SK-N-SH (cell line): ENCODE measurements around the gene SLC2A5. TPM values are rescaled to one million over a fixed set of nuclear protein-coding genes. Genes with fewer than 3 reads are reported as not detected.

Experiments used
- CTCF ChIA-PET: fragments of 300-600, 350-600 bp; formaldehyde crosslinking; extraction: SDS; loops from one replicate; lab custom pipeline; 2021; lab: Yijun Ruan, JAX
- POLR2A ChIA-PET: fragments of 350-600 bp; sonication (Branson Sonifier 250); formaldehyde crosslinking; extraction: SDS; loops from one replicate; lab custom pipeline; 2020; ENCODE audit warnings: antibody characterized with exemption, inconsistent platforms; lab: Yijun Ruan, JAX
- DNase-seq: peaks from one replicate; pipeline ENCODE4 v3.0.0; 2012
- H2AFZ ChIP-seq: fragments of 200-600 bp; sonication (generic); 2 replicates; pipeline ENCODE4 v1.8.1; 2016; ENCODE audit warnings: antibody characterized with exemption, mild to moderate bottlenecking, low read depth
- H3F3A ChIP-seq: fragments of 200-600 bp; sonication (generic); replicated peaks from 2 replicates; pipeline ENCODE3; 2016; ENCODE audit warnings: antibody characterized with exemption, mild to moderate bottlenecking; ENCODE audit not compliant: insufficient read depth
- H3K27ac ChIP-seq, 2 experiments: fragments of 200-500 bp in 1 of 2; fragments of 200-600 bp in 1 of 2; sonication (Bioruptor generic) in 1 of 2; sonication (generic), shearing (Covaris generic) in 1 of 2; 2 replicates each; pipeline versions ENCODE4 v1.5.1 to v1.6.1; 2014 to 2016; ENCODE audit warnings: low read depth in 2 of 2, inconsistent platforms in 1 of 2, low read length in 1 of 2, mild to moderate bottlenecking in 1 of 2, mixed read lengths in 1 of 2
- H3K27me3 ChIP-seq: fragments of 200-600 bp; sonication (generic), shearing (Covaris generic); 2 replicates; pipeline ENCODE4 v1.6.1; 2016; ENCODE audit warnings: mixed run types; ENCODE audit not compliant: insufficient read depth
- H3K36me3 ChIP-seq, 2 experiments: fragments of 200-500 bp in 1 of 2; fragments of 200-600 bp in 1 of 2; sonication (Bioruptor generic) in 1 of 2; sonication (generic) in 1 of 2; replicated peaks in 1 of 2; 2 replicates each; pipeline versions ENCODE3 to v1.5.1; 2014 to 2016; ENCODE audit warnings: low read length in 1 of 2, mild to moderate bottlenecking in 1 of 2; ENCODE audit not compliant: insufficient read depth in 2 of 2, control insufficient read depth in 1 of 2
- H3K4me1 ChIP-seq, 2 experiments: fragments of 200-500 bp in 1 of 2; fragments of 200-600 bp in 1 of 2; sonication (Bioruptor generic) in 1 of 2; sonication (generic), shearing (Covaris generic) in 1 of 2; 2 replicates each; pipeline versions ENCODE4 v1.5.1 to v1.6.1; 2014 to 2016; ENCODE audit warnings: low read depth in 1 of 2, low read length in 1 of 2, mixed run types in 1 of 2; ENCODE audit not compliant: insufficient read depth in 2 of 2, control insufficient read depth in 1 of 2
- H3K4me2 ChIP-seq: fragments of 200-600 bp; sonication (generic), shearing (Covaris generic); 2 replicates; pipeline ENCODE4 v1.6.1; 2017; ENCODE audit warnings: mixed run types
- H3K4me3 ChIP-seq, 2 experiments: fragments of 200-500 bp in 1 of 2; fragments of 200-600 bp in 1 of 2; sonication (Bioruptor generic) in 1 of 2; sonication (generic), shearing (Covaris generic) in 1 of 2; 2 replicates each; pipeline versions ENCODE4 v1.5.1 to v1.8.1; 2014 to 2016; ENCODE audit warnings: low read depth in 2 of 2, inconsistent platforms in 1 of 2, low read length in 1 of 2, mild to moderate bottlenecking in 1 of 2, mixed read lengths in 1 of 2, moderate library complexity in 1 of 2
- H3K79me2 ChIP-seq: fragments of 200-600 bp; sonication (generic); 2 replicates; pipeline ENCODE4 v1.8.1; 2017; ENCODE audit warnings: mild to moderate bottlenecking; ENCODE audit not compliant: insufficient read depth
- H3K9ac ChIP-seq: fragments of 200-600 bp; sonication (generic); 2 replicates; pipeline ENCODE4 v1.6.1; 2017; ENCODE audit warnings: mixed run types
- H3K9me2 ChIP-seq: fragments of 200-600 bp; sonication (generic); 2 replicates; pipeline ENCODE4 v1.6.1; 2017; ENCODE audit warnings: mixed run types
- H3K9me3 ChIP-seq: fragments of 200-600 bp; sonication (generic); 2 replicates; pipeline ENCODE4 v1.6.1; 2017; ENCODE audit warnings: mixed run types, mild to moderate bottlenecking, moderate library complexity
- H4K20me1 ChIP-seq: fragments of 200-600 bp; sonication (generic); 2 replicates; pipeline ENCODE4 v1.6.1; 2017; ENCODE audit warnings: mild to moderate bottlenecking, mixed run types; ENCODE audit not compliant: insufficient read depth
- EZH2phosphoT487 ChIP-seq: fragments of 200-600 bp; sonication (generic); IDR thresholded peaks from 2 replicates; pipeline ENCODE4 v1.6.1; 2017; ENCODE audit warnings: low read depth, mixed run types, mild to moderate bottlenecking, antibody characterized with exemption, moderate library complexity, borderline replicate concordance
- FOSL2 ChIP-seq: IDR thresholded peaks from 2 replicates; pipeline ENCODE4 v1.4.0; 2012; ENCODE audit warnings: low read depth, mild to moderate bottlenecking, moderate library complexity, borderline replicate concordance
- FOXJ3 ChIP-seq: sonication (generic); formaldehyde crosslinking; IDR thresholded peaks from 2 replicates; pipeline ENCODE4 v1.5.1; 2020; ENCODE audit warnings: mild to moderate bottlenecking, missing genetic modification reagents
- FOXM1 ChIP-seq: IDR thresholded peaks from 2 replicates; pipeline ENCODE4 v1.4.0; 2012; ENCODE audit warnings: low read depth, mild to moderate bottlenecking
- GABPA ChIP-seq: IDR thresholded peaks from 2 replicates; pipeline ENCODE4 v1.4.0; 2012; ENCODE audit warnings: low read depth, mild to moderate bottlenecking
- GATA2 ChIP-seq: sonication (generic); formaldehyde crosslinking; IDR thresholded peaks from 2 replicates; pipeline ENCODE4 v1.5.0; 2020; ENCODE audit warnings: mild to moderate bottlenecking, missing genetic modification reagents
- JUND ChIP-seq: IDR thresholded peaks from 2 replicates; pipeline ENCODE4 v1.4.0; 2012
- MAX ChIP-seq: IDR thresholded peaks from 2 replicates; pipeline ENCODE4 v1.4.0; 2012; ENCODE audit warnings: low read depth
- MXI1 ChIP-seq: IDR thresholded peaks from 2 replicates; pipeline ENCODE4 v1.6.1; 2012; ENCODE audit warnings: mild to moderate bottlenecking, low read depth, low read length, improper control_type of control experiment
- RAD21 ChIP-seq: IDR thresholded peaks from 2 replicates; pipeline ENCODE4 v1.6.1; 2012; ENCODE audit warnings: mild to moderate bottlenecking, low read length
- RFX5 ChIP-seq: IDR thresholded peaks from 2 replicates; pipeline ENCODE4 v1.6.1; 2012; ENCODE audit warnings: mild to moderate bottlenecking, improper control_type of control experiment, low read length
- TCF12 ChIP-seq: IDR thresholded peaks from 2 replicates; pipeline ENCODE4 v1.4.0; 2012
- TEAD4 ChIP-seq: IDR thresholded peaks from 2 replicates; pipeline ENCODE4 v1.4.0; 2012; ENCODE audit warnings: mild to moderate bottlenecking, borderline replicate concordance; ENCODE audit not compliant: insufficient read depth
- USF1 ChIP-seq: IDR thresholded peaks from 2 replicates; pipeline ENCODE4 v1.4.0; 2012; ENCODE audit warnings: low read depth, borderline replicate concordance
- USF2 ChIP-seq: fragments of 150-350 bp; IDR thresholded peaks from 2 replicates; pipeline ENCODE4 v1.6.1; 2017; ENCODE audit warnings: antibody characterized with exemption, low read length, low read depth, borderline replicate concordance
- WGBS: methylation state at CpG from one replicate; pipeline ENCODE4 v1.1.6; 2017; ENCODE audit warnings: low lambda C conversion rate; 5-methylcytosine and 5-hydroxymethylcytosine counted together
- polyA plus RNA-seq, 3 experiments: library from polyadenylated mRNA; depleted of rRNA; stranded (reverse); fragments of >200 nt; gene quantifications; 2 replicates each; pipeline ENCODE4 v1.2.3, GENCODE V29; 2012
- TF ChIP-seq, protein P1 (sequence below): IDR thresholded peaks from 2 replicates; pipeline ENCODE4 v1.4.0; 2012; ENCODE audit warnings: low read depth, borderline replicate concordance
- TF ChIP-seq, protein P2 (sequence below): fragments of 150-350 bp; IDR thresholded peaks from 2 replicates; pipeline ENCODE4 v1.6.1; 2016; ENCODE audit warnings: mild to moderate bottlenecking, low read depth, low read length

The SLC2A5 gene
- polyA plus RNA-seq, 1 of the 3 experiments (the other 2 are of a cell fraction): 0.02 TPM

GRCh38 chr1:9068981-9069325 lies 482 bp downstream of the SLC2A5 start (continued):
- TF ChIP-seq USF2 (no peak), GATA2 (no peak)

- CTCF ChIA-PET: no interaction called here
Observed at GRCh38 chr1:9066945-9067807, 2.3 kb downstream of the SLC2A5 start.

DNA sequence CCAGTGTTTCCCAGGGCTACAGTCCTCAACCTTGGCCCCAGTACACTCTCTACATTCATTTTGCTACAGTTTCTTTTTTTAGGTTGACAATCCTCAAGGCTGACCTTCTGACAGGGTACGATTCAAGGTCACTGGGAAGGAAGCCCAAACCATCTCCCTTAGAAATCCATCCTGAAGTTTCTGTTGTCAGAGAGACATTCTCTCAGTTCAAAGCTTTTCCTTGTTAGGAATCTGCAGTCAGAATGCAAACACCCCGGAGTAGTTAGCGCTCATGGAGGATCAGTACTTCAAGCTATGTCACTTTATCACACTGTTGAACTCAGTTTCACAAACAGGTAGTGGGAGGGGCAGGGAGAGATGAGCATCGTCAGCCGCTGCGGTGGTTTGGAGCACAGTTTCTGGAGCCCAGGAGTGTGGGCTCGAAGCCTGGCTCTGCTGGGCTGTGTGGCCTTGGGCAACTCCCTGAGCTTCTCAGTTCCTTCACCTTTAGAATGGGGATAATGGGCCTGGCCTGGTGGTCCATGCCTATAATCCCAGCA lies 4.2 kb downstream of the SLC2A5 start:
- no peaks in the 10 kb centered on the region for H3F3A ChIP-seq
- no peak overlapping the region for H3K4me3 ChIP-seq
- H3K4me1 ChIP-seq: no peaks in the 10 kb centered on the region
- no peak for DNase-seq
- CTCF ChIA-PET: interaction anchor here (0.8 kb wide), 1 partner anchor 561 kb away, joined by 3 read pairs; no protein-coding TSS in a partner anchor
- no peak overlapping the region for H3K9ac ChIP-seq
- WGBS: 76% methylated on average over 3 of the region's 7 CpGs
- no peaks in the 10 kb centered on the region for H3K27me3 ChIP-seq
- H3K36me3 ChIP-seq: no peaks in the 10 kb centered on the region
- H3K9me3 ChIP-seq: no peaks in the 10 kb centered on the region
- POLR2A ChIA-PET: no interaction called here
- no peak overlapping the region for H3K4me2 ChIP-seq
- no peak overlapping the region for H3K27ac ChIP-seq
- no peaks in the 10 kb centered on the region for H3K79me2 ChIP-seq
- H4K20me1 ChIP-seq: no peaks in the 10 kb centered on the region
- H2AFZ ChIP-seq: no peak overlapping the region; the same call in 1 of the 2 replicates
- H3K9me2 ChIP-seq: no peaks in the 10 kb centered on the region
- TF ChIP-seq EZH2phosphoT487 (no peak), TEAD4 (no peak), MXI1 (no peak), RFX5 (no peak), FOXJ3 (CRISPR knock-in tag) (no peak), JUND (no peak), MAX (no peak), GABPA (no peak)
- TF ChIP-seq, protein P1, sequence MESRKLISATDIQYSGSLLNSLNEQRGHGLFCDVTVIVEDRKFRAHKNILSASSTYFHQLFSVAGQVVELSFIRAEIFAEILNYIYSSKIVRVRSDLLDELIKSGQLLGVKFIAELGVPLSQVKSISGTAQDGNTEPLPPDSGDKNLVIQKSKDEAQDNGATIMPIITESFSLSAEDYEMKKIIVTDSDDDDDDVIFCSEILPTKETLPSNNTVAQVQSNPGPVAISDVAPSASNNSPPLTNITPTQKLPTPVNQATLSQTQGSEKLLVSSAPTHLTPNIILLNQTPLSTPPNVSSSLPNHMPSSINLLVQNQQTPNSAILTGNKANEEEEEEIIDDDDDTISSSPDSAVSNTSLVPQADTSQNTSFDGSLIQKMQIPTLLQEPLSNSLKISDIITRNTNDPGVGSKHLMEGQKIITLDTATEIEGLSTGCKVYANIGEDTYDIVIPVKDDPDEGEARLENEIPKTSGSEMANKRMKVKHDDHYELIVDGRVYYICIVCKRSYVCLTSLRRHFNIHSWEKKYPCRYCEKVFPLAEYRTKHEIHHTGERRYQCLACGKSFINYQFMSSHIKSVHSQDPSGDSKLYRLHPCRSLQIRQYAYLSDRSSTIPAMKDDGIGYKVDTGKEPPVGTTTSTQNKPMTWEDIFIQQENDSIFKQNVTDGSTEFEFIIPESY: no peak
- TF ChIP-seq, protein P2, sequence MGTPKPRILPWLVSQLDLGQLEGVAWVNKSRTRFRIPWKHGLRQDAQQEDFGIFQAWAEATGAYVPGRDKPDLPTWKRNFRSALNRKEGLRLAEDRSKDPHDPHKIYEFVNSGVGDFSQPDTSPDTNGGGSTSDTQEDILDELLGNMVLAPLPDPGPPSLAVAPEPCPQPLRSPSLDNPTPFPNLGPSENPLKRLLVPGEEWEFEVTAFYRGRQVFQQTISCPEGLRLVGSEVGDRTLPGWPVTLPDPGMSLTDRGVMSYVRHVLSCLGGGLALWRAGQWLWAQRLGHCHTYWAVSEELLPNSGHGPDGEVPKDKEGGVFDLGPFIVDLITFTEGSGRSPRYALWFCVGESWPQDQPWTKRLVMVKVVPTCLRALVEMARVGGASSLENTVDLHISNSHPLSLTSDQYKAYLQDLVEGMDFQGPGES: no peak

More at GRCh38 chr1:9066945-9067807, 2.3 kb downstream of the SLC2A5 start:
- H3K79me2 ChIP-seq: no peaks in the 10 kb centered on the region
- H3K9me2 ChIP-seq: no peaks in the 10 kb centered on the region
- 90% methylated on average over 19 of the region's 24 CpGs for WGBS
- H3K27me3 ChIP-seq: no peaks in the 10 kb centered on the region
- POLR2A ChIA-PET: no interaction called here
- TF ChIP-seq MAX: peak; percentile 95
- peak; percentile 40; the same call in 1 of the 2 replicates for TF ChIP-seq FOSL2
- TF ChIP-seq TCF12: peak; percentile 56
- TF ChIP-seq FOXM1: no peak
- TF ChIP-seq USF1: no peak
- no peak for TF ChIP-seq RAD21
- TF ChIP-seq, all 33 proteins: peak for 3
- Histone ChIP-seq H3K9ac (no peak overlapping the region), H3K36me3 (no peaks in the 10 kb centered on the region), H3K4me3 (no peak overlapping the region), H3K9me3 (no peaks in the 10 kb centered on the region), H3K4me2 (no peak overlapping the region), H3K27ac (no peak overlapping the region), H3F3A (no peaks in the 10 kb centered on the region), H2AFZ (peak overlapping the region; percentile 68; the same call in 1 of the 2 replicates), H4K20me1 (no peaks in the 10 kb centered on the region), H3K4me1 (no peaks in the 10 kb centered on the region)
- DNase-seq: no peak
